CD14-positive monocyte (primary cell): ENCODE measurements around the gene PRC1. TPM values are rescaled to one million over a fixed set of nuclear protein-coding genes. Genes with fewer than 3 reads are reported as not detected.

ENCODE experiments used
- DNase-seq, 3 donors: peaks; one replicate each; pipeline ENCODE4 v3.0.0-alpha.2; 2011 to 2022
- H2AFZ ChIP-seq: 2 replicates; pipeline ENCODE4 v1.6.0; 2012; ENCODE audit warnings: mild to moderate bottlenecking, low read depth, low read length, inconsistent platforms; ENCODE audit not compliant: insufficient read depth, poor library complexity, severe bottlenecking
- H3K27ac ChIP-seq, 2 donors: 1 replicate in 1 of 2; 2 replicates in 1 of 2; pipeline ENCODE4 v1.5.1; 2012 to 2013; ENCODE audit warnings: low read length in 2 of 2, control low read depth in 1 of 2, inconsistent platforms in 1 of 2, low read depth in 1 of 2, mild to moderate bottlenecking in 1 of 2
- H3K27me3 ChIP-seq, 2 donors: one replicate each; pipeline versions ENCODE4 v1.6.0 to v1.6.1; 2011 to 2013; ENCODE audit warnings: low read length in 2 of 2; ENCODE audit not compliant: control insufficient read depth in 2 of 2, insufficient read depth in 2 of 2
- H3K36me3 ChIP-seq, 2 donors: replicated peaks in 1 of 2; 1 replicate in 1 of 2; 2 replicates in 1 of 2; pipeline versions ENCODE4 v1.5.1 to v1.6.1; 2012 to 2013; ENCODE audit warnings: low read length in 2 of 2, control low read depth in 1 of 2, inconsistent platforms in 1 of 2, mild to moderate bottlenecking in 1 of 2; ENCODE audit not compliant: insufficient read depth in 2 of 2, control insufficient read depth in 1 of 2
- H3K4me1 ChIP-seq, 2 donors: 1 replicate in 1 of 2; 2 replicates in 1 of 2; pipeline versions ENCODE4 v1.5.1 to v1.6.1; 2012 to 2013; ENCODE audit warnings: low read length in 2 of 2, control low read depth in 1 of 2, inconsistent platforms in 1 of 2, mild to moderate bottlenecking in 1 of 2, moderate library complexity in 1 of 2; ENCODE audit not compliant: insufficient read depth in 2 of 2, control insufficient read depth in 1 of 2
- H3K4me2 ChIP-seq: replicated peaks from 2 replicates; pipeline ENCODE3; 2012; ENCODE audit warnings: low read length, moderate library complexity, mild to moderate bottlenecking; ENCODE audit not compliant: poor library complexity, severe bottlenecking; ENCODE audit errors: extremely low read depth
- H3K4me3 ChIP-seq, 3 experiments: fragments of 200-600 bp in 1 of 3; sonication (generic) in 1 of 3; replicated peaks in 1 of 3; 1 replicate in 2 of 3; 2 replicates in 1 of 3; pipeline ENCODE4 v1.5.1; 2011 to 2013; ENCODE audit warnings: low read length in 3 of 3, mild to moderate bottlenecking in 3 of 3, control low read depth in 2 of 3, low read depth in 2 of 3, inconsistent platforms in 1 of 3, moderate library complexity in 1 of 3
- H3K79me2 ChIP-seq: 2 replicates; pipeline ENCODE4 v1.6.0; 2012; ENCODE audit warnings: mild to moderate bottlenecking, control low read depth, inconsistent platforms, low read length, moderate library complexity; ENCODE audit not compliant: insufficient read depth
- H3K9ac ChIP-seq: 2 replicates; pipeline ENCODE4 v1.6.0; 2017; ENCODE audit warnings: low read length, mild to moderate bottlenecking; ENCODE audit not compliant: insufficient read depth, poor library complexity, severe bottlenecking
- H3K9me3 ChIP-seq, 2 donors: replicated peaks in 1 of 2; 1 replicate in 1 of 2; 2 replicates in 1 of 2; pipeline versions ENCODE4 v1.5.1 to v1.6.1; 2012 to 2013; ENCODE audit warnings: low read length in 2 of 2, control low read depth in 1 of 2; ENCODE audit not compliant: control insufficient read depth in 1 of 2, insufficient read depth in 1 of 2
- H4K20me1 ChIP-seq: 2 replicates; pipeline ENCODE4 v1.6.0; 2012; ENCODE audit warnings: mild to moderate bottlenecking, low read length, control low read depth, moderate library complexity; ENCODE audit not compliant: insufficient read depth
- H3K27ac Mint-ChIP-seq, 7 donors: one replicate each; pipeline ENCODE4 v1.8.0; 2020; ENCODE audit warnings: mild to moderate bottlenecking in 7 of 7, mixed read lengths in 7 of 7, moderate library complexity in 6 of 7, inconsistent platforms in 2 of 7
- H3K27me3 Mint-ChIP-seq, 3 donors: one replicate each; pipeline ENCODE4 v1.8.0; 2021 to 2022; ENCODE audit warnings: low read depth in 3 of 3, mild to moderate bottlenecking in 3 of 3, mixed read lengths in 3 of 3, moderate library complexity in 3 of 3, inconsistent platforms in 1 of 3
- H3K36me3 Mint-ChIP-seq, 2 donors: one replicate each; pipeline ENCODE4 v1.8.0; 2020; ENCODE audit warnings: mixed read lengths in 2 of 2, inconsistent platforms in 1 of 2, mild to moderate bottlenecking in 1 of 2
- H3K4me1 Mint-ChIP-seq: one replicate; pipeline ENCODE4 v1.8.0; 2020; ENCODE audit warnings: mild to moderate bottlenecking, mixed read lengths
- H3K4me3 Mint-ChIP-seq, 2 donors: one replicate each; pipeline ENCODE4 v1.8.0; 2020; ENCODE audit warnings: mild to moderate bottlenecking in 2 of 2, mixed read lengths in 2 of 2, moderate library complexity in 1 of 2
- H3K9me3 Mint-ChIP-seq, 7 donors: one replicate each; pipeline ENCODE4 v1.8.0; 2020 to 2022; ENCODE audit warnings: mixed read lengths in 7 of 7, mild to moderate bottlenecking in 6 of 7, moderate library complexity in 6 of 7, inconsistent platforms in 2 of 7
- CTCF ChIP-seq: fragments of 200-600 bp; IDR thresholded peaks from one replicate; pipeline ENCODE4 v1.8.0; 2022; ENCODE audit warnings: antibody characterized with exemption, mild to moderate bottlenecking
- WGBS: methylation state at CpG from one replicate; pipeline ENCODE4 v1.1.5; 2013; ENCODE audit warnings: missing lambda C conversion rate; ENCODE audit not compliant: insufficient coverage; 5-methylcytosine and 5-hydroxymethylcytosine counted together
- intact Hi-C, 2 donors: fragments of 100-400 bp; cut with micrococcal nuclease; formaldehyde crosslinking; loops; one replicate each; pipeline versions ENCODE4 v1.15.0 to v1.15.1; 2023
- polyA plus RNA-seq, 3 donors: library from polyadenylated mRNA; depleted of rRNA in 1 of 3; unstranded in 2 of 3; stranded (reverse) in 1 of 3; fragments of 300-500 nt in 2 of 3; fragments of >200 nt in 1 of 3; fragmentation: Illumina TruSeq in 2 of 3; gene quantifications; 1 replicate in 2 of 3; 2 replicates in 1 of 3; pipeline ENCODE4 v1.2.3, GENCODE V29; 2012 to 2021

The PRC1 gene
- polyA plus RNA-seq, 3 donors = 1.6 to 6.9 (median 2.0) TPM

GRCh38 chr15:91022832-91023129, 28.4 kb upstream of the PRC1 start:
- intact Hi-C loops = loop anchor here in 1 of 2 donors (10.0 kb wide), 1 partner anchor 68 kb away; the partner anchor contains the start of gene RCCD1
- H3K27ac ChIP-seq = peak overlapping the region in 1 of 2 donors; percentile 92
- Mint-ChIP-seq H3K4me1 (peaks cover 37% of the 10 kb centered on the region), H3K36me3 (peaks cover 8 to 11% of the 10 kb centered on the region in 2 donors), H3K4me3 (peak overlapping the region; percentile 98), H3K27me3 (peaks cover 0 to 1% (median 0%) of the 10 kb centered on the region in 3 donors), H3K27ac (peak overlapping the region in 4 of 7 donors; percentile 87 to 94 (median 90)), H3K9me3 (no peaks in the 10 kb centered on the region)
- TF ChIP-seq CTCF = no peak
- no CpG with 5 or more reads among the region's 1 CpG for WGBS
- no peaks in the 10 kb centered on the region for H3K27me3 ChIP-seq
- H3K4me1 ChIP-seq = peaks cover 19 to 25% of the 10 kb centered on the region in 2 donors
- H3K36me3 ChIP-seq = peaks cover 0 to 12% of the 10 kb centered on the region in 2 donors
- H2AFZ ChIP-seq = peak overlapping the region; percentile 99
- peaks cover 44% of the 10 kb centered on the region for H3K79me2 ChIP-seq
- no peak for DNase-seq
- peak overlapping the region; percentile 88 for H3K9ac ChIP-seq
- no peaks in the 10 kb centered on the region for H3K9me3 ChIP-seq
- H4K20me1 ChIP-seq = peaks cover 7% of the 10 kb centered on the region
- H3K4me2 ChIP-seq = peak overlapping the region; percentile 88
- H3K4me3 ChIP-seq = peak overlapping the region; percentile 89 to 100 (median 91)

GRCh38 chr15:91022075-91022831, 27.9 kb upstream of the PRC1 start, which contains the start of gene VPS33B:
Gene VPS33B, minus strand, starts transcription at chr15:91022594. Its CDS starts 345 bp downstream, at chr15:91022249.
- H3K4me1 Mint-ChIP-seq = peaks cover 37% of the 10 kb centered on the region
- Histone ChIP-seq H3K36me3 (peaks cover 0 to 16% of the 10 kb centered on the region in 2 donors), H3K9me3 (no peaks in the 10 kb centered on the region), H2AFZ (peak within 1 kb of the TSS; percentile 99), H3K4me2 (peak within 1 kb of the TSS; percentile 88), H3K9ac (peak within 1 kb of the TSS; percentile 88), H3K27ac (peak within 1 kb of the TSS; percentile 55 to 92), H3K4me1 (peaks cover 19 to 25% of the 10 kb centered on the region in 2 donors), H4K20me1 (peaks cover 11% of the 10 kb centered on the region), H3K79me2 (peaks cover 48% of the 10 kb centered on the region), H3K4me3 (peak within 1 kb of the TSS; percentile 89 to 100 (median 91)), H3K27me3 (no peaks in the 10 kb centered on the region)
- H3K27ac Mint-ChIP-seq = peak within 1 kb of the TSS; percentile 87 to 94 (median 88)
- H3K9me3 Mint-ChIP-seq = no peaks in the 10 kb centered on the region
- TF ChIP-seq CTCF = no peak
- H3K27me3 Mint-ChIP-seq = peaks cover 0 to 1% (median 0%) of the 10 kb centered on the region in 3 donors
- 0% methylated on average over 43 of the region's 48 CpGs for WGBS
- peak within 1 kb of the TSS; percentile 98 for H3K4me3 Mint-ChIP-seq
- intact Hi-C loops = loop anchor here in 1 of 2 donors (10.0 kb wide), 1 partner anchor 67 kb away; the partner anchor contains the start of gene RCCD1
- H3K36me3 Mint-ChIP-seq = peaks cover 12 to 15% of the 10 kb centered on the region in 2 donors
- DNase-seq = peak; percentile 62 to 82 (median 78)
